NCI-H1048 (cell line): ENCODE data around the gene TGDS.

Source experiments
- DNase-seq: peaks from one replicate; lab custom pipeline; 2025; lab: John Stamatoyannopoulos, UW

TGDS gene

DNA sequence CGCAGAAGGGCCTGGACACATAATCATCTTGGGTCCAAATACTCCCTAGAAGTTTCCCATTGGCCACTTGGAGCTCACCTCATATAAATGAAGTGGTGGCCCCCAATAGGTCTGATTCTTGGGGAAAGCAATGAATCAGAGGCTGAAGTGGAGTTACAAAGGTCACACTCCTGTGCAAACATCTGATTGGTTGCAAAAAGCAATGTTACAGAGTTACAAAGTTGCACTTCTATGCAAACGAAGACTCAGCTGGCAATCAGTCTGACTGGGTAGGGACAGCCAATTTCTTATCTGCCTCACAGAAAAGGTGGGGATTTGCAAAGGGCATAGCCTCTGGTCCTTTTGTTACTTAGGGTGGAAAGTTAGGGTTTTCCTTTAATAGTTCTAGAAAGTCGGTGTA, 3.9 kb upstream of the TGDS start:
- no peak for DNase-seq

DNA sequence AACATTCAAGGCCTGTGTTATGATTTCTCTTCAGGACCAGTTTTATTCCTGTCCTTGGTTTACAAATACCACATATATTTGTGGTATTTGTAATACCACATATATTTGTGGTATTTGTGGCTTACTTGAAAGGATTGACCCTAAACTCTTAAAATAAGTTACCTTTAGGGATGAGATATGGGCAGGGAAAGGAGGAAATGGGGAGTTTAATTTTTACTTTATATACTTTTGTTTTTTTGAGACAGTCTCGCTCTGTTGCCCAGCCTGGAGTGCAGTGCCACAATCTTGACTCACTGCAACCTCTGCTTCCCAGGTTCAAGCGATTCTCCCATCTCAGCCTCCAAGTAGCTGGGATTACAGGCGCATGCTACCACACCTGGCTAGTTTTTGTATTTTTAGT, 2.3 kb upstream of the TGDS start:
- DNase-seq: no peak

GRCh38 chr13:94596575-94596971, 621 bp upstream of the TGDS start:
- no peak for DNase-seq

GRCh38 chr13:94595001-94595949, 677 bp downstream of the TGDS start:
- no peak for DNase-seq

DNA sequence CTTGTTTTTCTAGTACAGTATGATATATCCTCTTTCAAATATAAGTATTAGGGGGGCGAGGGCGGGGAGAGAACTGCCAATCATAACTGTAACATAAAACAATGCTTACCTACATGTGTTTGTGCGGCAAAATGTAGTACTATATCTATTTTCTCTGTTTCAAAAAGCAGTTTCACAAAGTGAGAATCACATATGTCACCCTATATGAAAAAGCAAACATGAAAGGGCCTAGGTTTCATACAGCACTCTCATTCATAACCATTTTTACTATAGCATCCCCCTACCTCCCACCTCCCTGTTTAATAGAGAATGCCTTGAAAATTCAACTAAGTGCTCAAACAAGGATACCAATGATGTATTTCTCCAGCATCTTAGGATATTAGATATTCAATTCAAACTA, 5.2 kb downstream of the TGDS start:
- DNase-seq: no peak

GRCh38 chr13:94588541-94588940, 7.4 kb downstream of the TGDS start:
- no peak for DNase-seq

DNA sequence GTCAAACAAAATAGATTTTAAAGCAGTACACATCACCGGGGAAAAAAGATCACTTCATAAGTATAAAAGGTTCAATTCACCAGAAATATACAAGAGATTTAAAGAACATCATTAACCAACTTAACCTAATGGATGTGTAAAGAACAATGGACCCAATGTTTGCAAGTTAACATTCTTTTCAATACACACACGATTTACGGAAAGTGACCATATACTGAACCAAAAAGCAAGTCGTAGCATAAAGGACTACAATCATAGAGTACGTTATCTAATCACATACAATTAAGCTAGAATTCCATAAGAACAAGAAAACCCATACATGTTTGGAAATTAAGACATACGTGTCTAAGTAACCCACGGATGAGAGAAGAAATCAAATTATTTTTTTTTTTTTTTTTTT, 9.6 kb downstream of the TGDS start:
- DNase-seq: no peak

GRCh38 chr13:94585543-94586101, 10.3 kb downstream of the TGDS start:
- no peak for DNase-seq

- no peak for DNase-seq
Observed at GRCh38 chr13:94583926-94584325, 12.0 kb downstream of the TGDS start.

GRCh38 chr13:94579063-94579462, 16.9 kb downstream of the TGDS start:
- no peak for DNase-seq

- no peak for DNase-seq
Observed at GRCh38 chr13:94569615-94570014, 26.3 kb downstream of the TGDS start.

DNA sequence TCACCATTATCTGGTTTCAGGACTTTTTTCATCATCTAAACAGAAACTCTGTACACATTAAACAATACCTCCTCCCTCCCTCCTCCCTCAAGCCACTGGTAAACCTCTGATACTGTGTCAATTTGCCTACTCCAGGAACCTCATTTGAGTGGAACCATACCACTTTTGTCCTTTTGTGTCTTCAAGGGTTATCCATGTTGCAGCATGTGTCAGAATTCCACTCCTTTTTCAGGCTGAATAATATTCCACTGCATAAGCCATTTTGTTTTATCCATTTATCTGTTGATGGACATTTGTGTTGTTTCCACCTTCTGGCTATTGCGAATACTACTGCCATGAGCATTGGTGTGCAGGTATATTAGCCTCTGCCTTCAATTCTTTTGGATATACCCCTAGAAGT, 27.5 kb downstream of the TGDS start:
- DNase-seq: no peak

DNA sequence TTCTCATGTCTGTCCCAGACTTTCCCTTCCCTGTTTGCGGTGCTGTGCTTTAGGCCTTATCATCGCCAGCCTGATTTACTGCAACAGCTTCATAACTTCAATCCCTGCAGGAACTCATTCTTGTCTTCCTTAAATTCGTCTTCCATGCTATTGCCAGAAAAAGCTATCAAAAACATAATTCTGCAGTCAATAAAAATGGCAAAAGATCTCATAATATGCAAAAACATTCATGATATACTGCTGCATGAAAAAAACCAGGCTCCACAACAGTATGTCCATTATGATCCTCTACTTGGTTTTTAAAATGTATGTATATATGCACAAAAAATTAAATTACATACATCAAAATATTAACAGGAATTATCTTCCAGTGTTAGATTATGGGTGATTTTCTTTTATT, 28.4 kb downstream of the TGDS start:
- DNase-seq: no peak

DNA sequence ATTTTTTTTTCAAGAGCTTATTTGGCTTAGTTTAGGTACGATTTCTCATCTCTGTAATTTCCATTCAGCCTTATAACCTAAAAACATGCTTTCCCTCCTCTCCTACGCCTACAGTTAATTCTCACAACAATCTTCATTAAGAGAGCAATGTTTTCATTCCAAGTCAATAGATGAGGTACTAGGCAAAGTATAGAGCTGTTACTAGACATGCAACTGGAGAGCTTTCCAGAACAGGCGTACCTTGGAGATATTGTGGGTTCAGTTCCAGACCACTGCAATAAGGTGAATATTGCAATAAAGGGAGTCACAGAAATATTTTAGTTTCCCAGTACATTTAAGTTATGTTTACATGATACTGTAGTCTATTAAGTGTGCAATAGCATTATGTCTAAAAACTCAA, 34.8 kb downstream of the TGDS start:
- no peak for DNase-seq

DNA sequence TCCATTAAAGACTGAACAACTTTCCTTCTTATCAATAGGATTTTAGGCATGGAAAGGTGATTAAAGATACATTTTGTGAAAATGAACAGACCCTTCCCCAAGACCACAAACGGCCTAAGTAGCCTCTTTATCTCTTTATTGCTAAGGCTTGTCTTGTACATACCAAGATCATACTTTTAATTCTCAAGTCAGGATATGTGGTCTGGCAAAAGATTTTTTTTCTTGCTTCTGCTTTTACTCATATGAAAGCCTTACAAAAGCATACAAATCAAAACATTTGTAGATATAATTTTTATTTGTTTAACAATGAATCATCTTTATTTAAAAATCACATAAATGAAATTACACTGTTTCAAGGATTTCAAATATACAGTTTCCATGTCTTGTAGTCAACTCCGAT, 35.8 kb downstream of the TGDS start:
- no peak for DNase-seq

GRCh38 chr13:94559222-94559795, 36.6 kb downstream of the TGDS start:
- DNase-seq: no peak

DNA sequence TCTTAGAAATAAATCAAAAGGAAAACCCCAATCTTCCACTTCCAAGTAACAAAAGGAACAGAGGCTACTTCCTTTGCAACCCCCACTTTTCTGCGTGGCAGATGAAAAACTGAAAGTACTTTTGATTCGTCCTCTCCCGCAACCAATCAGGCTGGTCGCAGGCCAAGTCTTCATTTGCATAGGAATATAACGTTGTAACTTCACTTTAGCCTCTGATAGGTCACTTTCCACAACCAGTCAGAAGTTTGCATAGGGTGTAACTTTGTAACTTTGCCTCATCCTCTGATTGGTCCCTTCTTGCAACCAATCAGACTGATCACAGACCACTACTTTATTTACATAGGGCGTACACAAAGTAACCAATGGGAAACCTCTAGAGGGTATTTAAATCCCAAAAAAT, 37.2 kb downstream of the TGDS start:
- DNase-seq: no peak

- DNase-seq: no peak
Observed at GRCh38 chr13:94557684-94558235, 38.2 kb downstream of the TGDS start.

DNA sequence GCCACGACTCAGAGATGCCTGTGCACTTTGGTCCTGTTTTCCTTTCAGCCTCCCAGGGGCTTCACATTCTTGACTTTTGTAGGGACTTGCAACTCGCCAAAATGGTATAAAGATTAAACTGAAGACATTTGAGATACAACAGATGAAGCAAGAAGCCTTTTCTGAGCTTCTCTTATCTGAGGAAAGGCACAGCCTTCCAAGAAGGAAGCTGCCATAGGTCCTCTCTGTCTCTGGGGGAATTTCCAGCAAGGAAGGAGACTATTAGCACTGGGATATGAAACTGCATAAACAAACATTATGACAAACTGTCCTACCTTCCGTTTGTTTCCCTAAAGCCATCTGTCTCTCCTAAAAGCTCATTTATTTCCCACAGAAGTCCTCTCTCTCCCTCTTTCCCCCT, 39.3 kb downstream of the TGDS start:
- DNase-seq: no peak

DNA sequence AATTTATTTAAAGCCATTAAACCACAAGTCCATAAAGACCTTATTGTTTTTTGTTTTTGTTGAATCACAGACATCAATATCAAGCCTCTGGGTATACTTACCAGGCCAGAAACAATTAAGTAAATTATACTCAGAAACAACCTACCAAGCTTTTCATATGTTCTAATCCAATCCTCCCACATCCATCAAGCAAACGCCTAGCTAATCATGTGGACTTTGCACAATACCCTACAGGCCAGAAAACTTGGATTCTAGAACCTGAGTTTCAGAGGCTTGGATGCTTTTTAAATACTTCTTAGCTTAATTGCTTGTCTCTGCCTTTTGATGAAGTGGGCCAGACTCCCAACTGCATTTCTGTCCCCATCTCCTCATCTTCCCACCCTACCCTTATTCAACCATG, 39.9 kb downstream of the TGDS start:
- DNase-seq: no peak

DNA sequence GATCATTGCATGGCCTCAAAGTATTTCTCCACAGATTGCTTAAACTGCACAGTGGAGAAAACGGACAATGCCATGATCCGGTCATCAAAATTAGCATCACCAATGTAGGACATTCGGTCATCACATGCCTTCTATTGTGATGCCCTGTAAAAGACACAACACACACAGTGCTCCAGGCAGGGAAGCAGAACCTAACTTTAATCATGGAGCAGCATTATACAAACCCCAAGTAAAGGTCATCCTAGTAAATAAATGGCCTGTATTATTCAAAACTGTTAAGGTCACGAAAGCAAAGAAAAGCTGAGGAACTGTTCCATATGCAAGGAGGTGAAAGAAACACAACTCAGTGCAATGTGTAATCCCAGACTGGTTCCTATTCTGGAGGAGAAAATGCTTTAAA, 42.2 kb downstream of the TGDS start:
- no peak for DNase-seq

DNA sequence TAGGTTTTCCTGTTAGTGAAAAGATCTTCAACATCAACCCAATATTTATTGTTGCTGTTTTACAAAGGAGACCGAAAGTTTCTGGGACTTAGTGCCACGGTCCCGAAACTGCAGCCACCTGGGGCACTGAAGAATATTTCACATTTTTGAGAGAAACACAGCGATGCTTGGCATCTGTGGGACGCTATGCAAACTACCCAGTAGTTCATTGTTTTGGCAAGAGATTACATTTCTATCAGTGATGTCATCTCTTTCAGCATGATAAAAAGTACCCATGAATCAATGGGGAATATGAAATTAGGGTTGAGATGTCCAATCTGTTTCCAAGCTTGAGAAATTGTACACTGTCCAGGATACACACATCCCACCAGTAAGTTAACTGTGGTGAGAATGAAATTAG, 43.9 kb downstream of the TGDS start:
- no peak for DNase-seq

DNA sequence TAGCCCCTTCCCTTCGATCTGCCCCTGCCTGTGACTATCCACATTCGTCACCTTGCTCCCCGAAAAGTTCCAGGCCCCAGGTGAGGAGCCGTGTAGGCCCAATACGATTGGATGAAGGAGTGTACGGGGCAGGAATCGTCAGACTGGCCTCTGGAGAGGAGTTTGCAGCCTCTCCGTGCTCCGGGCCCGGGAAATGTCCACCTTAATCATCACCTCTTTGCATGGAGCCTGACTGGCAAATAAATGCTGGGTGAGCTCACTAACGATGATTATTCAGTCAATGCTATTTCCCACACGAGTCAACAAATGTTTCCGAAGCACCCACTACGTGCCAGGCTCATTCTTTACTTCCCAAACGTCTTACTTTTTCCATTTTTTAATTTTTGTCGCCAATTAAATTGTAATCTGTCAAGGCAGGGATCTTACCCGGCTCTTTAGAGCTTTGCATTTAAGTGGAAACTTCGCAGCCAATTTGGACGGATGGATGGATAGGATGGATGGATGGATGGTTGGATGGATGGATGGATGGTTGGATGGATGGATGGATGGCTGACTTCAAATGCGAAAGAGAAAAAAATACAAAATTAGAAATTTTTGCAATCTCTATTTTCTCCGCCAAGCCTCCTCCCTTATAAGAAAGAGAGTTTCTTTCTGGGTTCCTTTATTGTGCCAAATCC, 45.8 kb downstream of the TGDS start:
- no peak for DNase-seq
